K562 (cell line): ENCODE data around the gene CRYBA4. TPM values are rescaled to one million over a fixed set of nuclear protein-coding genes. Genes with fewer than 3 reads are reported as not detected.

Source experiments
- ATAC-seq: fragments of 200-7000 bp; cut with Tn5 transposase; 3 replicates; pipeline ENCODE4 v1.9.1; 2020; ENCODE audit warnings: moderate library complexity
- BruUV-seq: library from RNA; stranded (reverse); fragments of 400-500 nt; replicated peaks from 2 replicates; lab custom pipeline; 2021; lab: Mats Ljungman, UMichigan
- CTCF ChIA-PET: fragments of 300-600 bp; formaldehyde crosslinking; extraction: SDS; loops from one replicate; lab custom pipeline; 2021; ENCODE audit warnings: low intra/inter-chr PET ratio; lab: Yijun Ruan, JAX
- POLR2A ChIA-PET: fragments of 300-600, 350-650 bp; sonication (Branson Sonifier 250); formaldehyde crosslinking; extraction: SDS; loops from one replicate; lab custom pipeline; 2021; ENCODE audit warnings: antibody characterized with exemption, inconsistent platforms; lab: Yijun Ruan, JAX
- DNase-seq, 4 experiments: peaks; one replicate each; pipeline versions ENCODE4 v3.0.0 to v3.0.0-alpha.2; 2011 to 2018; ENCODE audit warnings: low spot score in 3 of 4, mixed read lengths in 3 of 4; ENCODE audit errors: extremely low read depth in 1 of 4
- FAIRE-seq: peaks from 2 replicates; lab custom pipeline; 2011; peaks lifted over from hg19 to GRCh38; lab: Jason Lieb, UNC
- H2AFZ ChIP-seq: 2 replicates; pipeline ENCODE4 v1.6.0; 2011; ENCODE audit warnings: low read depth, low read length, control low read depth, inconsistent platforms
- H3K27ac ChIP-seq: fragments of 200-600 bp; 3 replicates; pipeline ENCODE4 v1.8.0; 2011; ENCODE audit warnings: low read depth, mild to moderate bottlenecking, control low read depth, inconsistent platforms, low read length, moderate library complexity, mixed read lengths; ENCODE audit errors: extremely low read depth
- H3K27me3 ChIP-seq, 2 experiments: fragments of 300-600 bp in 1 of 2; 2 replicates in 1 of 2; 3 replicates in 1 of 2; pipeline versions ENCODE4 v1.6.0 to v1.8.0; 2011; ENCODE audit warnings: inconsistent platforms in 2 of 2, low read length in 2 of 2, mild to moderate bottlenecking in 1 of 2, mixed read lengths in 1 of 2, moderate library complexity in 1 of 2; ENCODE audit not compliant: control insufficient read depth in 2 of 2, insufficient read depth in 2 of 2
- H3K36me3 ChIP-seq: fragments of 300-600 bp; 3 replicates; pipeline ENCODE4 v1.8.0; 2011; ENCODE audit warnings: mild to moderate bottlenecking, low read length, inconsistent platforms; ENCODE audit not compliant: control insufficient read depth, insufficient read depth
- H3K4me1 ChIP-seq, 2 experiments: fragments of 200-600 bp in 1 of 2; replicated peaks in 1 of 2; 2 replicates in 1 of 2; 3 replicates in 1 of 2; pipeline versions ENCODE4 v1.5.1 to v1.8.0; 2011; ENCODE audit warnings: inconsistent platforms in 2 of 2, low read length in 2 of 2, mild to moderate bottlenecking in 1 of 2, mixed read lengths in 1 of 2, moderate library complexity in 1 of 2; ENCODE audit not compliant: control insufficient read depth in 2 of 2, insufficient read depth in 2 of 2
- H3K4me2 ChIP-seq: 2 replicates; pipeline ENCODE4 v1.6.1; 2011; ENCODE audit warnings: low read length, control low read depth, inconsistent platforms, mixed read lengths; ENCODE audit not compliant: insufficient read depth
- H3K4me3 ChIP-seq: fragments of 200-600 bp; sonication (generic), shearing (Covaris generic); 2 replicates; pipeline ENCODE4 v1.5.1; 2016; ENCODE audit warnings: control low read depth, inconsistent platforms
- H3K79me2 ChIP-seq: fragments of 200-600 bp; 3 replicates; pipeline ENCODE4 v1.8.0; 2011; ENCODE audit warnings: low read length, inconsistent platforms; ENCODE audit not compliant: control insufficient read depth, insufficient read depth
- H3K9ac ChIP-seq, 2 experiments: 2 replicates each; pipeline versions ENCODE4 v1.6.0 to v1.6.1; 2011; ENCODE audit warnings: low read depth in 2 of 2, low read length in 2 of 2, control low read depth in 1 of 2, inconsistent platforms in 1 of 2, mild to moderate bottlenecking in 1 of 2, mixed read lengths in 1 of 2; ENCODE audit not compliant: insufficient read depth in 1 of 2
- H3K9me1 ChIP-seq: one replicate; pipeline ENCODE4 v1.6.0; 2011; ENCODE audit warnings: inconsistent platforms, mild to moderate bottlenecking, low read length, moderate library complexity; ENCODE audit not compliant: control insufficient read depth, insufficient read depth
- H3K9me3 ChIP-seq: replicated peaks from 2 replicates; pipeline ENCODE4 v1.5.1; 2011; ENCODE audit warnings: low read depth, low read length, inconsistent platforms; ENCODE audit not compliant: control insufficient read depth, insufficient read depth
- H4K20me1 ChIP-seq: replicated peaks from 2 replicates; pipeline ENCODE4 v1.6.1; 2011; ENCODE audit warnings: low read length, inconsistent platforms, mixed read lengths; ENCODE audit not compliant: control insufficient read depth, insufficient read depth
- CREBBP ChIP-seq: IDR thresholded peaks from one replicate; pipeline ENCODE4 v1.6.1; 2012; ENCODE audit warnings: low read depth, mild to moderate bottlenecking, control low read depth, inconsistent platforms, low read length
- HDAC6 ChIP-seq: IDR thresholded peaks from 2 replicates; pipeline ENCODE4 v1.6.1; 2012; ENCODE audit warnings: low read depth, mild to moderate bottlenecking, control low read depth, inconsistent platforms, low read length, moderate library complexity
- SMAD2 ChIP-seq: fragments of 150-350 bp; IDR thresholded peaks from 2 replicates; pipeline ENCODE4 v1.6.1; 2014; ENCODE audit warnings: low read depth, mild to moderate bottlenecking, low read length
- SMARCB1 ChIP-seq: IDR thresholded peaks from 2 replicates; pipeline ENCODE4 v1.6.1; 2011; ENCODE audit warnings: improper control_type of control experiment, low read depth; ENCODE audit not compliant: insufficient read length
- TOE1 ChIP-seq, 2 experiments: fragments of 450-650 bp in 1 of 2; sonication (generic) in 1 of 2; formaldehyde crosslinking in 1 of 2; IDR thresholded peaks; 2 replicates each; pipeline versions ENCODE4 v1.7.1 to v1.8.0; 2016 to 2022; ENCODE audit warnings: borderline replicate concordance in 2 of 2, mild to moderate bottlenecking in 2 of 2, antibody characterized with exemption in 1 of 2, inconsistent platforms in 1 of 2, low read depth in 1 of 2, missing genetic modification reagents in 1 of 2, moderate library complexity in 1 of 2
- ZNF76 ChIP-seq: fragments of 250-450 bp; sonication (Bioruptor Pico); IDR thresholded peaks from 2 replicates; pipeline ENCODE4 v1.4.0; 2020; ENCODE audit warnings: mild to moderate bottlenecking, moderate library complexity, borderline replicate concordance
- ZNF780A ChIP-seq: fragments of 250-450 bp; sonication (Bioruptor Pico); IDR thresholded peaks from 2 replicates; pipeline ENCODE4 v1.5.0; 2021; ENCODE audit warnings: mild to moderate bottlenecking
- WGBS: fragments of 100-300 bp; shearing (Covaris generic); methylation state at CpG from one replicate; pipeline ENCODE4 v1.1.6; 2016; ENCODE audit warnings: low coverage, mixed read lengths; ENCODE audit not compliant: insufficient coverage; ENCODE audit errors: missing lambda C conversion rate; 5-methylcytosine and 5-hydroxymethylcytosine counted together
- in situ Hi-C: fragments of 300-500 bp; cut with MboI; formaldehyde crosslinking; loops from 4 replicates; pipeline ENCODE4 v1.15.0; 2018; ENCODE audit warnings: inconsistent platforms, mixed read lengths
- intact Hi-C: fragments of 100-400 bp; cut with micrococcal nuclease; formaldehyde crosslinking; loops from 2 replicates; pipeline ENCODE4 v1.14.2; 2022
- polyA plus RNA-seq, 8 experiments: library from polyadenylated mRNA; depleted of rRNA in 4 of 8; stranded (reverse) in 5 of 8; unstranded in 3 of 8; fragments of >200 nt; fragmentation: Nextera tagmentation in 2 of 8; fragmentation: Illumina TruSeq in 1 of 8; extraction: Ambion mirVana in 2 of 8; extraction: Trizol in 1 of 8; gene quantifications; 2 replicates each; pipeline versions ENCODE4 v1.2.1 to v1.2.3, GENCODE V29; 2011 to 2014; ENCODE audit warnings: inconsistent platforms in 1 of 8, missing spikeins in 1 of 8
- total RNA-seq, 7 experiments: library from RNA; depleted of rRNA in 6 of 7; stranded (reverse); fragments of >200 nt in 6 of 7; fragmentation: Illumina TruSeq in 2 of 7; extraction: Trizol in 2 of 7; gene quantifications; 2 replicates each; pipeline versions ENCODE4 v1.2.1 to v1.2.3, GENCODE V29; 2011 to 2021; ENCODE audit warnings: low replicate concordance in 1 of 7
- TF ChIP-seq, protein P1 (sequence below): fragments of 250-450 bp; sonication (Bioruptor Pico); IDR thresholded peaks from 2 replicates; pipeline ENCODE4 v1.5.0; 2021; ENCODE audit warnings: mild to moderate bottlenecking, moderate library complexity
- TF ChIP-seq, protein P2 (sequence below): fragments of 450-650 bp; formaldehyde crosslinking; IDR thresholded peaks from 2 replicates; pipeline ENCODE4 v1.4.0; 2022; ENCODE audit warnings: mild to moderate bottlenecking, moderate library complexity
- TF ChIP-seq, protein P3 (sequence below): sonication (generic); formaldehyde crosslinking; IDR thresholded peaks from 2 replicates; pipeline ENCODE4 v1.8.1; 2023; ENCODE audit warnings: missing genetic modification reagents, mild to moderate bottlenecking, borderline replicate concordance

Gene CRYBA4
- total and polyA plus RNA-seq, 9 of the 15 experiments (the other 6 are each of a cell fraction or from before 2014, with no cell fraction given): 0.59 to 3.3 (median 1.6) TPM

DNA sequence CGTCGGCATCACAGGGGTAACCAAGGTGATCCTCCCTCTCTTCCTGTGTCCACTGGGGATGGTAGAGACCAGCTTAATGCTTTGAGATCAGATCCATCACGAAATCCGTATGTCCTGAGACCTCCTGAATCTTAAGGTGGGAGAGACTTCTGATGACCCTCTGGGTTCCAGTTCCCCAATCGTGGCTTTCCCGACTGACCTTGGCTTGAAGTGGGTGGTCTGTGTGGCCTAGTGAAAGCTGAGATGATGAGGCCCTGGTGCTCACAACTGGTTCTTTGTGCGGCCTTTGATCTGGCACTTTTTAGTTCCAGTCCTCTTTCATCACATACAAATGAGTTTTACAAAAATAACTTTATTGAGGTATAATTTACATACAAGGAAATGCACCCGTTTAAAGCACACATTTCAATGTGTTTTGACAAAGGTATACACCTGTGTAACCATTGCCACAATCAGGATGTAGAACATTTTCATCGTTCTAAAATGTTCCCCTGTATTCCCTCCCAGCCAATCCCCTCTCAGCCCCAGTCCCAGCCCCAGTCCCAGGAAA lies 41.7 kb downstream of the CRYBA4 start (continued):
- TF ChIP-seq, protein P1, sequence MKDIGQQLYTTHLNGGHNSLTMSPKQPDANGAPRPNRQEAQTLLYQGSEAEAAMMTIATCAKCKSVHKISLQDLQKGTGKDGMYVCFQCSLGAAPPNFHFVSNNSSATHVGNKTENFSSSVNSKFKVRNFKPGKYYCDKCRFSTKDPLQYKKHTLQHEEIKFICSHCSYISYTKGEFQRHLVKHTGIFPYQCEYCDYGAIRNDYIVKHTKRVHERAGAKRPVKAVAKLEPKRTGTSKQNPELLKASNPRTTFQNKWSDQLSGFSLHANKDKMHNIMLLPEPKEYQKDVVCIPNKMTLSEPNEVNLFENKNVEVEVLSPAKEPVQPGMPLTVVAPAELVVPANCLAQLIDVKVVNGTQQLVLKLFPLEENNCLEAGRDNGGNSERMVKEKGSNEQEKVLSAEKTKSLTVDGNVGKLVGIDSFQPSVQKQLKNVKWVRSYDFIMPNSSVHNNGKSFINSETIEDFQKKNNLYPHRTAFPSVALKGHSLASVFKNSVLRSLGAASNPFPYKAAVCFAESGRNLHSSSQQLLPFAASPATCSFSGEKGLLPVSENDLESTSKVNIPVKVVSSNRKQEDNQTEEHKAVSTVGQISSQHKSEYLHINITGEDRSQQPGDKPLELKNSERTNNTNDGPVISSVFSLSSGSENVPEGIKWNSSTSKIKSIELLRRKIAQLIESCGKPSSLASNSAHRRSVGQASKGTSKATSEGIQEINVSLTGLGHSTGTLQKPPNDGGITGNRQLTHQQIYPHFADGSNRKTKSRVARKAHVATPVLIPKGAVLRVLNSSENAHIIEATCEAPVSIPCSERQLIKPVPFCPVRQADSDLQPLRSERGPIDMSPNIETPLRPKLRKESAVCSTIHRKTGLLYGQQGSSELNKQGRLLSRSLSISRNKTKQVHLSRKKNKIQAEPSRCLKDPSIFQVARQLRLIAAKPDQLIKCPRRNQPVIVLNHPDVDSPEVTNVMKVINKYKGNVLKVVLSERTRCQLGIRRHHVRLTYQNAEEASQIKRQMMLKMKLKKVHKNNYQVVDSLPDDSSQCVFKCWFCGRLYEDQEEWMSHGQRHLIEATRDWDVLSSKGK (CRISPR knock-in tag): no peak
- no peak for TF ChIP-seq ZNF76

DNA sequence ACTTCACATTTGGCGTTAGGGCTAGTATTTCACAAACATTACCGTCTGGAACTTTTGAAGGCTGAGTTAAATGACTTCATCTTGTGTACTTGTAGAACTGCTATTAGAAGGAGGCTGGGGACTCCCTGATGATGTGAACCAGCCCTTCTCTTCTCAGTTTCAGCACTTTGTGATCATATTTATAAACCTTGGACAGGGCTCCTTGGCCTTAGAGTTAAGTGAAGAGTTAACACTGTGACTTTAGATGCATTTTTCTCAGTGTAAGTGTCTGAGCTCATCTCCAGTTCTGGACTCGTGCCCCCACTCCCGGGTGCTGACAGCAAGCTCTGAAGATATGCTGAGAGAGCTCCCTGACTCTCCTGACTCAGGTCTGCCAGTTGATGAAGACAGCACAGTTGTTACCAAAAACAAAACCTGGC lies 44.1 kb downstream of the CRYBA4 start:
- intact Hi-C loops: loop anchor here (5.0 kb wide), 1 partner anchor 269 kb away; no protein-coding TSS in a partner anchor
- ATAC-seq: no peak

More for the DNA sequence above, 44.1 kb downstream of the CRYBA4 start:
- DNase-seq: no peak
- TF ChIP-seq TOE1 (IDR thresholded peaks at IDR 0.05; ENCODE audit: borderline replicate concordance): no peak
- TF ChIP-seq TOE1 (CRISPR knock-in tag; IDR thresholded peaks at IDR 0.05; ENCODE audit: borderline replicate concordance, low read depth): no peak
- TF ChIP-seq SMARCB1: no peak
- TF ChIP-seq SMAD2: no peak
- no peak for TF ChIP-seq ZNF780A (CRISPR knock-in tag)
- TF ChIP-seq, protein P2, sequence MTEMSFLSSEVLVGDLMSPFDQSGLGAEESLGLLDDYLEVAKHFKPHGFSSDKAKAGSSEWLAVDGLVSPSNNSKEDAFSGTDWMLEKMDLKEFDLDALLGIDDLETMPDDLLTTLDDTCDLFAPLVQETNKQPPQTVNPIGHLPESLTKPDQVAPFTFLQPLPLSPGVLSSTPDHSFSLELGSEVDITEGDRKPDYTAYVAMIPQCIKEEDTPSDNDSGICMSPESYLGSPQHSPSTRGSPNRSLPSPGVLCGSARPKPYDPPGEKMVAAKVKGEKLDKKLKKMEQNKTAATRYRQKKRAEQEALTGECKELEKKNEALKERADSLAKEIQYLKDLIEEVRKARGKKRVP (CRISPR knock-in tag): no peak
- TF ChIP-seq, protein P3, sequence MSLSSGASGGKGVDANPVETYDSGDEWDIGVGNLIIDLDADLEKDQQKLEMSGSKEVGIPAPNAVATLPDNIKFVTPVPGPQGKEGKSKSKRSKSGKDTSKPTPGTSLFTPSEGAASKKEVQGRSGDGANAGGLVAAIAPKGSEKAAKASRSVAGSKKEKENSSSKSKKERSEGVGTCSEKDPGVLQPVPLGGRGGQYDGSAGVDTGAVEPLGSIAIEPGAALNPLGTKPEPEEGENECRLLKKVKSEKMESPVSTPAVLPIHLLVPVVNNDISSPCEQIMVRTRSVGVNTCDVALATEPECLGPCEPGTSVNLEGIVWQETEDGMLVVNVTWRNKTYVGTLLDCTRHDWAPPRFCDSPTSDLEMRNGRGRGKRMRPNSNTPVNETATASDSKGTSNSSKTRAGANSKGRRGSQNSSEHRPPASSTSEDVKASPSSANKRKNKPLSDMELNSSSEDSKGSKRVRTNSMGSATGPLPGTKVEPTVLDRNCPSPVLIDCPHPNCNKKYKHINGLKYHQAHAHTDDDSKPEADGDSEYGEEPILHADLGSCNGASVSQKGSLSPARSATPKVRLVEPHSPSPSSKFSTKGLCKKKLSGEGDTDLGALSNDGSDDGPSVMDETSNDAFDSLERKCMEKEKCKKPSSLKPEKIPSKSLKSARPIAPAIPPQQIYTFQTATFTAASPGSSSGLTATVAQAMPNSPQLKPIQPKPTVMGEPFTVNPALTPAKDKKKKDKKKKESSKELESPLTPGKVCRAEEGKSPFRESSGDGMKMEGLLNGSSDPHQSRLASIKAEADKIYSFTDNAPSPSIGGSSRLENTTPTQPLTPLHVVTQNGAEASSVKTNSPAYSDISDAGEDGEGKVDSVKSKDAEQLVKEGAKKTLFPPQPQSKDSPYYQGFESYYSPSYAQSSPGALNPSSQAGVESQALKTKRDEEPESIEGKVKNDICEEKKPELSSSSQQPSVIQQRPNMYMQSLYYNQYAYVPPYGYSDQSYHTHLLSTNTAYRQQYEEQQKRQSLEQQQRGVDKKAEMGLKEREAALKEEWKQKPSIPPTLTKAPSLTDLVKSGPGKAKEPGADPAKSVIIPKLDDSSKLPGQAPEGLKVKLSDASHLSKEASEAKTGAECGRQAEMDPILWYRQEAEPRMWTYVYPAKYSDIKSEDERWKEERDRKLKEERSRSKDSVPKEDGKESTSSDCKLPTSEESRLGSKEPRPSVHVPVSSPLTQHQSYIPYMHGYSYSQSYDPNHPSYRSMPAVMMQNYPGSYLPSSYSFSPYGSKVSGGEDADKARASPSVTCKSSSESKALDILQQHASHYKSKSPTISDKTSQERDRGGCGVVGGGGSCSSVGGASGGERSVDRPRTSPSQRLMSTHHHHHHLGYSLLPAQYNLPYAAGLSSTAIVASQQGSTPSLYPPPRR (CRISPR knock-in tag): no peak
- TF ChIP-seq CREBBP: no peak
- TF ChIP-seq HDAC6: no peak
- BruUV-seq: no TSS peak
- ChIA-PET CTCF (interaction anchor here (1.0 kb wide), 1 partner anchor 162 kb away, joined by 5 read pairs; no protein-coding TSS in a partner anchor), POLR2A (interaction anchor here (0.6 kb wide), 1 partner anchor 1139 kb away, joined by 4 read pairs; no protein-coding TSS in a partner anchor)
- H3K9ac ChIP-seq: no peak overlapping the region; a peak in 1 of 4 replicates
- no peak overlapping the region for H2AFZ ChIP-seq
- H3K79me2 ChIP-seq: no peaks in the 10 kb centered on the region
- H3K36me3 ChIP-seq: no peaks in the 10 kb centered on the region
- H3K4me1 ChIP-seq: peaks cover 4 to 6% of the 10 kb centered on the region in 2 experiments; a peak in 4 of 5 replicates
- no peaks in the 10 kb centered on the region for H3K9me1 ChIP-seq
- no peaks in the 10 kb centered on the region; a peak in 1 of 5 replicates for H3K27me3 ChIP-seq
- WGBS: 4% methylated on average over 4 of the region's 4 CpGs
- no peak overlapping the region for H3K4me2 ChIP-seq
- no peak overlapping the region for H3K27ac ChIP-seq
- in situ Hi-C loops: no loop called here
- no peaks in the 10 kb centered on the region for H3K9me3 ChIP-seq
- no peak for FAIRE-seq
- H4K20me1 ChIP-seq: no peaks in the 10 kb centered on the region
- no peak overlapping the region for H3K4me3 ChIP-seq
